MM.1S (cell line): Measurements from ENCODE around the gene DOC2A.

Source experiments
- DNase-seq: peaks from one replicate; pipeline ENCODE4 v3.0.0-alpha.2; 2015
- H2AFZ ChIP-seq: fragments of 300-600 bp; sonication (generic); 2 replicates; pipeline ENCODE4 v1.6.0; 2016; ENCODE audit warnings: antibody characterized with exemption, low read length
- H3F3A ChIP-seq: fragments of 300-600 bp; sonication (generic); 2 replicates; pipeline ENCODE4 v1.6.1; 2016; ENCODE audit warnings: mild to moderate bottlenecking, antibody characterized with exemption, low read length, moderate library complexity, mixed read lengths; ENCODE audit not compliant: insufficient read depth
- H3K27ac ChIP-seq: fragments of 300-600 bp; sonication (generic); 2 replicates; pipeline ENCODE4 v1.5.1; 2016; ENCODE audit warnings: mild to moderate bottlenecking, low read length
- H3K27me3 ChIP-seq: fragments of 300-600 bp; sonication (generic); replicated peaks from 2 replicates; pipeline ENCODE4 v1.6.0; 2016; ENCODE audit warnings: low read length; ENCODE audit not compliant: insufficient read depth
- H3K36me3 ChIP-seq: fragments of 300-600 bp; sonication (generic); replicated peaks from 2 replicates; pipeline ENCODE4 v1.6.1; 2016; ENCODE audit warnings: mild to moderate bottlenecking, low read length, mixed read lengths; ENCODE audit not compliant: insufficient read depth
- H3K4me1 ChIP-seq: fragments of 300-600 bp; sonication (generic); 2 replicates; pipeline ENCODE4 v1.6.1; 2016; ENCODE audit warnings: low read length, mixed read lengths
- H3K4me2 ChIP-seq: fragments of 300-600 bp; sonication (generic); 2 replicates; pipeline ENCODE4 v1.6.0; 2016; ENCODE audit warnings: low read depth, low read length
- H3K4me3 ChIP-seq: fragments of 300-600 bp; sonication (generic); 2 replicates; pipeline ENCODE4 v1.5.1; 2016; ENCODE audit warnings: low read length, mixed read lengths
- H3K79me2 ChIP-seq: fragments of 300-600 bp; sonication (generic); 2 replicates; pipeline ENCODE4 v1.6.1; 2016; ENCODE audit warnings: mixed run types, low read length, mixed read lengths
- H3K9ac ChIP-seq: fragments of 300-600 bp; sonication (generic); 2 replicates; pipeline ENCODE4 v1.6.1; 2016; ENCODE audit warnings: low read length, mixed read lengths
- H3K9me2 ChIP-seq: fragments of 300-600 bp; sonication (generic); replicated peaks from 2 replicates; pipeline ENCODE4 v1.6.1; 2016; ENCODE audit warnings: mild to moderate bottlenecking, low read length, mixed read lengths; ENCODE audit not compliant: insufficient read depth
- H3K9me3 ChIP-seq: fragments of 300-600 bp; sonication (generic); replicated peaks from 2 replicates; pipeline ENCODE4 v1.6.1; 2016; ENCODE audit warnings: mild to moderate bottlenecking, low read length, mixed read lengths; ENCODE audit not compliant: insufficient read depth
- H4K20me1 ChIP-seq: fragments of 300-600 bp; sonication (generic); 2 replicates; pipeline ENCODE4 v1.6.1; 2016; ENCODE audit warnings: mild to moderate bottlenecking, low read length, moderate library complexity, mixed read lengths; ENCODE audit not compliant: insufficient read depth
- EZH2 ChIP-seq: fragments of 300-600 bp; sonication (generic); optimal IDR thresholded peaks from 2 replicates; pipeline ENCODE3; 2017; ENCODE audit warnings: low read depth, mild to moderate bottlenecking, antibody characterized with exemption, low read length, mixed read lengths
- EZH2phosphoT487 ChIP-seq: fragments of 300-600 bp; sonication (generic); IDR thresholded peaks from 2 replicates; pipeline ENCODE4 v1.6.1; 2018; ENCODE audit warnings: antibody characterized with exemption, low read length
- TF ChIP-seq, protein P1 (sequence below): fragments of 300-600 bp; sonication (generic); IDR thresholded peaks from 2 replicates; pipeline ENCODE4 v1.5.1; 2016; ENCODE audit warnings: antibody characterized with exemption, low read length, mixed read lengths

The DOC2A gene

GRCh38 chr16:30011714-30012504 lies 1.1 kb upstream of the DOC2A start:
- Histone ChIP-seq H3K4me2 (peak overlapping the region; percentile 72; the same call in 1 of the 2 replicates), H3K9ac (no peak overlapping the region), H3F3A (no peaks in the 10 kb centered on the region), H2AFZ (no peak overlapping the region), H3K27ac (no peak overlapping the region), H3K27me3 (peaks cover 62% of the 10 kb centered on the region), H3K9me3 (no peaks in the 10 kb centered on the region), H3K9me2 (no peaks in the 10 kb centered on the region), H4K20me1 (no peaks in the 10 kb centered on the region), H3K4me3 (no peak overlapping the region), H3K79me2 (no peaks in the 10 kb centered on the region), H3K36me3 (no peaks in the 10 kb centered on the region), H3K4me1 (no peaks in the 10 kb centered on the region)
- TF ChIP-seq EZH2 (no peak), EZH2phosphoT487 (no peak)
- TF ChIP-seq, protein P1, sequence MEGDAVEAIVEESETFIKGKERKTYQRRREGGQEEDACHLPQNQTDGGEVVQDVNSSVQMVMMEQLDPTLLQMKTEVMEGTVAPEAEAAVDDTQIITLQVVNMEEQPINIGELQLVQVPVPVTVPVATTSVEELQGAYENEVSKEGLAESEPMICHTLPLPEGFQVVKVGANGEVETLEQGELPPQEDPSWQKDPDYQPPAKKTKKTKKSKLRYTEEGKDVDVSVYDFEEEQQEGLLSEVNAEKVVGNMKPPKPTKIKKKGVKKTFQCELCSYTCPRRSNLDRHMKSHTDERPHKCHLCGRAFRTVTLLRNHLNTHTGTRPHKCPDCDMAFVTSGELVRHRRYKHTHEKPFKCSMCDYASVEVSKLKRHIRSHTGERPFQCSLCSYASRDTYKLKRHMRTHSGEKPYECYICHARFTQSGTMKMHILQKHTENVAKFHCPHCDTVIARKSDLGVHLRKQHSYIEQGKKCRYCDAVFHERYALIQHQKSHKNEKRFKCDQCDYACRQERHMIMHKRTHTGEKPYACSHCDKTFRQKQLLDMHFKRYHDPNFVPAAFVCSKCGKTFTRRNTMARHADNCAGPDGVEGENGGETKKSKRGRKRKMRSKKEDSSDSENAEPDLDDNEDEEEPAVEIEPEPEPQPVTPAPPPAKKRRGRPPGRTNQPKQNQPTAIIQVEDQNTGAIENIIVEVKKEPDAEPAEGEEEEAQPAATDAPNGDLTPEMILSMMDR, result no peak
- DNase-seq, result no peak

DNA sequence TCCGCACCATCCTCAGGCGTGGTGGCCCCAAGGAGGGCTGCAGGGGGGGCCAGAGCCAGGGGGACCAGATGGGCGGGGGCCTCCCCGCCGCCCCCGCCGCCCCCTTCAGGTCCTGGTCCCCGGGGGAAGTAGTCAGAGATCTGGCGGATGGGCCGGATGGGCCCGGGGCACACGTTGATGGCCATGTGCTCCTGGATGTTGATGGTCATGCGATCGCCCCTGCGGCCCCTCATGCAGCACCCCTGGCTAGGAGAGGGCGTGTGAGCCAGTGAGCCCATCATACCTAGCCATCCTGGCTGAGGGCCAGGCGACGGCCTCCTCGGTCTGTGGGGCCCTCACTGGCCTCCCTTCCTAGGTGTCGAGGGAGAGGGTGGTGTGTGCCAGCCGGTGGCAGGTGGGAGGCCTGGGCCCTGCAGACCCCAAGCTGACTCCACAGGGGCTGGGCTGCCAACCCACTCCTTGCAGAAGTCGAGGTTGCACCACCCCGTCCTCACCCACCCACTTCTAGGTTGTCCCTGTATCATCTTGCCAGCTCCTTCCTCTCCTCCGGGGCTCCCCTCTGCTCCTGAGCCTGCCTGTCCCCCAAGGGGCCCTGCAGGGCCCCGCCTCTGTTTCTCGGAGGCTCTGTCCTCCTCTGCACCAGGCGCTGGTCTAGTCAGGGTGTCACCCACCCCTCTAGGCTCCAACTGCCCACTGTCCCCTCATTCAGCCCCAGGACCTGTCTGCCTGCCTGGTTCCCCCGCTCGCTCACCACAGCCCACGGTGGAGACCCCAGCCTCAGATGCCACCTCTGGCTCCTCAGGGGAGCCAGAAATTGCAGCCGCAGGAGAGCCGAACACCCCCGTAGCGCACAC lies 610 bp downstream of the DOC2A start:
- no peak overlapping the region; the same call in 1 of the 2 replicates for H3K4me3 ChIP-seq
- no peaks in the 10 kb centered on the region for H4K20me1 ChIP-seq
- H3K9me2 ChIP-seq, result no peaks in the 10 kb centered on the region
- H3K79me2 ChIP-seq, result no peaks in the 10 kb centered on the region
- H3K4me1 ChIP-seq, result no peaks in the 10 kb centered on the region
- H3K9ac ChIP-seq, result no peak overlapping the region
- no peak for DNase-seq
- H3K36me3 ChIP-seq, result no peaks in the 10 kb centered on the region
- H3F3A ChIP-seq, result no peaks in the 10 kb centered on the region
- peaks cover 55% of the 10 kb centered on the region for H3K27me3 ChIP-seq
- no peaks in the 10 kb centered on the region for H3K9me3 ChIP-seq
- H2AFZ ChIP-seq, result no peak overlapping the region
- TF ChIP-seq EZH2 (no peak), EZH2phosphoT487 (no peak)
- TF ChIP-seq, protein P1, result no peak
- peak overlapping the region; percentile 41; the same call in 1 of the 2 replicates for H3K4me2 ChIP-seq
- no peak overlapping the region for H3K27ac ChIP-seq

DNA sequence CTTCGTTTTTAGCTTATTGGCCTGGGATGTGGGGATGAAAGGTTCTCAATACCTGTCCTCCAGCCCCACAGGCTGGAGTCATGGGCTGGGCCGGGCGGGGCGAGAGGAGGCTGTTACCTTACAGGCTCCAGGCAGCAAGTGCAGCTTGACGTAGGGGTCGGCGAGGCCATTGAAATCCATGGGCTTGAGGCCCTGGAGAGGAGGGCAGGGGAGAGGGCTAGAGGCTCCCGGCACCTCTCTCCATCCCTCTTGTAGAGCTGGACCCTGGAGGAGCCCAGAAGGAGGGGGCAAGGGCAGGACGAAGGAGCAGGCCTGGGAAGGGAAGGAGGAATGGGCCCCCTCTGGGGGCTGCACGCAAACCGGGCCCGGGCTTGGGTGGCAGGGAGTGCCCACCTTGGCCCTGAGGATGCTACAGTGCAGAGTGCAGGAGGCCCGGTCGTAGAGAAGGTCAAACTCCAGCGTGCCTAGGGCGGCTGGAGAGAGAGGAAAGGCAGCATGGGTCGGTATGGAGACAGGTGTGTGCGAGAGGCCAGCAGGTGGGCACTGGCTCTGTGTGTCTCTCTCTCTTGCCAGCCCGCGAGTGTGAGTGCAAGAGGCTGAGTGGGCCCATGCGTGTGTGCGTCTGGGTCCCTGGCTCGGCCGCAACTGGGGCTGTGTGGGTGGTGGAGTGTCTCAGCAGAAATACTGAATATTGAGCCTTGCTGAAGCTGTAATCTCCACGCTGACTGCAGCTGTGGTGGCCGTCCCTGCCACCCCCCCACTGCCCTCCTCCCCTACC lies 1.6 kb downstream of the DOC2A start:
- Histone ChIP-seq H3K4me2 (no peak overlapping the region), H3K4me1 (no peaks in the 10 kb centered on the region), H3K27me3 (peaks cover 55% of the 10 kb centered on the region), H3K36me3 (no peaks in the 10 kb centered on the region), H3K27ac (no peak overlapping the region), H4K20me1 (no peaks in the 10 kb centered on the region), H3F3A (no peaks in the 10 kb centered on the region), H2AFZ (no peak overlapping the region), H3K9ac (no peak overlapping the region), H3K79me2 (no peaks in the 10 kb centered on the region), H3K9me2 (no peaks in the 10 kb centered on the region), H3K9me3 (no peaks in the 10 kb centered on the region), H3K4me3 (no peak overlapping the region)
- no peak for TF ChIP-seq EZH2phosphoT487
- no peak for DNase-seq
